ENCODE results near the gene HAGH.

Gene HAGH

DNA sequence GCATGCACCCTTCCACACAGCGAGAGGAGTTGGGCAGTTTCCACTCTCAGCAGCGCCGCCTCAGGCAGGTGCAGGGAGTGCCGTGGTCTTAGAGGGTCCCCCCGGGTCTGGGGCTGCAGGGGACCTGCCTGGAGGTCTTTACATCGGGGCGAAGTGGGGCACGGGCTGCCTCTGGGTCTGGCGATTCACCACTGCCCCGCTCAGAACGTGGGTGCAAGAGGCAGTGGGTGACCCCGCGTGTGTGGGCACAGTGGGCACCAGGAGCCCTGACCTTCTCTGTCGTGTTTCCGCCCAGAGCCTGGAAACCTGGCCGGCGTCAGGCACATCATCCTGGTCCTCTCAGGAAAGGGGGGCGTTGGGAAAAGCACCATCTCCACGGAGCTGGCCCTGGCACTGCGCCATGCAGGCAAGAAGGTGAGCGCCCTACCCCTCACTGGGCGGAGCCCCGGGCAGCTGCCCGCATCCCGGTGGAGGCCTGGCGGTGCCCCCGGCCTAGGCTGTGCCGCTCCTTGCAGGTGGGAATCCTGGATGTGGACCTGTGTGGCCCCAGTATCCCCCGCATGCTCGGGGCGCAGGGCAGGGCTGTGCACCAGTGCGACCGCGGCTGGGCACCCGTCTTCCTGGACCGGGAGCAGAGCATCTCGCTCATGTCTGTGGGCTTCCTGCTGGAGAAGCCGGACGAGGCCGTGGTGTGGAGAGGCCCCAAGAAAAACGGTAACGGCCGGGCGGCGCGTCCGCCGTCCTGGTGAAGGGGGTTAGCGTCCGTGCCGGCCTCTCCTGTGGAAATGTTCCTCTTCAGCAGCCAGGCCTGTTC is 40.2 kb downstream of the HAGH start:
- DNase-seq (ENCODE audit: low read depth), result no peak

DNA sequence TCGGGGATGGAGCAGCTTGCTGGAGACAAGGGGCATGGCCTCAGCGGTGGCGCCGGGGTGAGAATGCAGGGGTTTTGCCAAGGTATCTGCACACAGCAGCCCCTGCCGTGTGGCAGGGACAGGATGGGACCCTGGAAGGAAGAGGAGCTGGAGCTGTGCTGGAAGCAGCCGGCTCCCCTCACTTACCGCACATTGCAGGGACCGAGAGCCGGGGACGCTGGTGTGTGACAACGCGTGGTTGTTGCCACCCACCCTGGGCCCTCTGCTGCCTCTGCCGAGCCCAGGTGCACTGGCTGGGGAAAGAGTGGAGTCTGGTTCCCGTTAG is 40.8 kb downstream of the HAGH start:
- DNase-seq (ENCODE audit: low read depth), result no peak

DNA sequence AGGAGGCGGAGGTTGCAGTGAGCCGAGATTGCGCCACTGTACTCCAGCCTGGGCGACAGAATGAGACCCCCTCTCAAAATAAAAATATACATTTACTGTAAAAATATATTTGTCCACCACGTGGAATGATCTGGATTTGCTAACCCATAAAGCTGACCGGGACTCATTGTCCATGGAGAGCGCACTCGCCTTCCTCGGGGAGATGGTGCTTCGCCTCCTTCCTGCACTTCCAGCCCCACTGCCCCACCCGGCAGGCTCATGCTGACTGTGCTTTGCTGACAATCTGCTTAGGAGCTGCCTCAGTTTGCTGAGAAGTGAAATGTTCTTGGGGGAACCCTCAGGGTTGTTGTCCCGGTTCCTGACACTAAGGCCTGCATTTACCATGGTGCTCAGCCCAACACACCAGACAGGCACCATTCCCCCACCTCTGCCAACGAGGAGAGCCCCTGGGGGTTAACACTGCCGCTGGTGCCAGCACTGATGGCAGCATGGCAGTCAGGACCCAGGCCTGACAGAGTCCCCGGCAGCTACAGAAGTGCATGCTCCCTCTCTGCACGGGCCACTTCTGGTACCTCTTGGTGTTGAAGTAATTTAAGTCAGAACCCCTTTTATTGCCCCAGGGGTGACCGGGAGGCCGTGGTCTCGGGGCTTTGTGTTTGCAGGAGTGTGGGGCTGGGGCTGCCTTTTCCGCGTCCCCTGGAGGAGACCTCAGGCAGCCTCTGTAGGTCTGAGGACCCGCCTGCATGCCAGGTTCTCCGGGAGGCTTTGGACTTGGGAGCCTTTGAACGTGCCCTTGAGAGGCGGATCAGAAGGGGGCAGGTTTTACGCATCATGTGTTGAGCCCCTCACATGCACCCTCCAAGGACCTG is 41.4 kb downstream of the HAGH start:
- no peak for DNase-seq (ENCODE audit: low read depth)

DNA sequence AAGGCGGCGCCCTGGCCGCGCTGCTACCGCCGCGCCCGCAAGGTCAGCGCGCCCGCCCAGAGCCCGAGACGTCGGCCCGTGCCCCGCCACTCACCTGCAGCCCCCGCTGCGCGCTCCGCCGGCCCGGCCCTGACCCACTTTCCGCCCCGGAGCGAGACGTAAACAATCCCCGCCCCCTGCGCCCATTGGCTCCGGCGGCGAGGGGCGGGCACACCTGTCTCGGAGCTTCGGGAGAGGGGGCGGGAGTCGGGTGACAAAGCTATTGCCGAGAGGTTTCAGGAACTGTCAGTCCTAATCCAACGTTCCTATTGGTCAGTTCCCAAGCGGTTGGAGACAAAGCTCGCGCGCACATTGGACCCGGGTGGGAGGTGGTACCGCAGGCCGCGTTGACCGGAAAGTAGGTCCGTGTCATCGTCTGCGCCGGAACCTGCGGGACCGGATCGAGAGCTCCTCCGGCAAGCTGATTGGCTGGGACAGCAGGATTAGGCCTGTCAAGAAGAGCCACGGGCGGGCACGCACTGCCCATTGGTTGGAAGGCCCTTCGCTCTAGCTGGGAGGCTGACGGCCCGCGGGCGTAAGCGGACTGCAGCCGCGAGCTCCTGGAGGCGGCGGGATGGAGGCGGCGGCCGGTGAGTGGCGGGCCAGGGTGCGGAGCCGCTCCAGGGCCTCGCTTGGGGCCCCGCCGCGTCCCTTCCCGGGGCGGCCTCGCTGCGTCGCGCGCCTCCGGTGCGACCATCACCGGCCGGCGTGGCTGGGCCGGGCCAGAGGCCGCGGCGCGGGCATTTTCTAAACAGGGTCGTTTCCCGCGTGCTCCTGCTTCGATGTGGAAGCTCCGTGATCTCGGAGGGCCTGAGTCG is 44.0 kb downstream of the HAGH start, which contains the start of the genes NUBP2 and SPSB3:
Gene NUBP2 (plus strand): TSS at position 553 of the 857 bp plus-strand sequence. CDS start 61 bp downstream, at position 614.
Gene SPSB3 (minus strand): TSS at position 164 of the 857 bp plus-strand sequence. CDS start 1,088 bp downstream, outside the sequence.
- peak; percentile 100 for DNase-seq (ENCODE audit: low read depth)

DNA sequence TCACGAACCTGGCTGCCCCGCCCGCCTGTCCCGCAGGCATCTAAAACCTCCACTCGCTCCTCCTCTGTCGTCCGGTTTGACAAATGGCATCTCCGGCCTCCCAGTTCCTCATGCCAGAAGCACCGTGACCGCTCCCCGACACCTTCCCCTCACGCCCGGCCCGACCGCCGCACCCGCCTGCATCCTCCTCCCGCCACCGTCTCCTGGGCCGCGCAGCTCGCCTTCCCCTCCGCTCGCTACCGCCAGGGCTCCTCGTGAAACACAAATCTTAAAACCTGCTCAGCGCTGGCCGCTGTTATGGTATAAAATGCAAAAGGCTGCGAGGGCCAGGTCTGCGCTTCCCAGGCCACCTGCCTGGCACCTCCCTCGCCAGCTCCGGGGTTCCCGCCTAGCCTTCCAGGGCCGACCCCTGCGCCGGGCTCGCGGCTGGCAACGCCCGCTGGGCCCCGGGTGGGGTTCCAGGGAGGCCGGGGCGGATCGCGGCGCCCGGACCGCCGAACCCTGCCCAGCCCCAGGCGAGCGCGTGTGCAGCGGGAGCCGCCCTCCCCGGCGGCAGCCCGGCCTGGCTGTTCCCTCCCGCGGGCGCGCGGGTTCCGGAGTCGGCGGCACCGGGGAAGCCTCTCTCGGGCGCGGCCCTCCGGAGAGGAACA is 44.7 kb downstream of the HAGH start:
- no peak for DNase-seq (ENCODE audit: low read depth)

GRCh38 chr16:1781254-1781653 is 45.4 kb downstream of the HAGH start:
- DNase-seq (ENCODE audit: low read depth), result no peak

DNA sequence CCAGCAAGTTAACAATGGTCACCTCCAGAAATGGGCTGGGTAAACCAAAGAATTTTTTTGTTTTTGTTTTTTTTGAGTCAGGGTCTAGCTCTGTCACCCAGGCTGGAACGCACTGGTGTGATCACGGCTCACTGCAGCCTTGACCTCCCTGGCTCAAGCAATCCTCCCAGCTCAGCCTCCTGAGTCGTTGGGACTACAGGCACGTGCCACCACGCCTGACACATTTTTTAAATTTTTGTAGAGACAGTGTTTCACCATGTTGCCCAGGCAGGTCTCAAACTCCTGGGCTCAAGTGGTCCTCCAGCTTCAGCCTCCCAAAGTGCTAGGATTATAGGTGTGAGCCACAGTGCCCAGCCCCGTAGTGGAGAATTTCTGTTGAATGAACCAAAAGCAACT is 46.0 kb downstream of the HAGH start:
- DNase-seq (ENCODE audit: low read depth), result no peak

GRCh38 chr16:1779741-1780676 is 46.6 kb downstream of the HAGH start:
- no peak for DNase-seq (ENCODE audit: low read depth)

DNA sequence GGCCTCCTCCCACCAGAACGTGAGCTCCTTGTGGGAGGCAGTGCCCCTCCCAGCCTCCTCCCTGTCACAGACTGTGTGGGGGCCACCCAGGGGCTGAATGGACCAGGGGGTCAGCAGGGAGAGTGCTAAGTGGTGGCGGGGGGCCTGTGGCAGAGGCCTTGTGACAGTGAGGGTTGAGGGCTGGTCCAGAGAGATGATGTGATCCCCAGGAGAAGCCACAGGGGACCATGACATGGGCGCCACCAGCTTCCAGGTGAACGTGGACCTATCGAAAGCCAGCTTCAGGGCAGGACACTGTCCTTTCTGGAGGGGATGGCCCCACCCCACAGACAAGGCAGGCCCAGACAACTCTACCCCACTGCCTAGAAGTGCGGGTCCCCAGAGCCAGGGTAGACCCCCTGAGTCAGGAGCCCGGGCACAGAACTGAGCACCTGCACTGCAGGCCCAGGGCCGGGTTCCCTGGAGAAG is 47.4 kb downstream of the HAGH start:
- no peak for DNase-seq (ENCODE audit: low read depth)

- DNase-seq (ENCODE audit: low read depth), result no peak
Measured at GRCh38 chr16:1778200-1779179, 48.1 kb downstream of the HAGH start.

GRCh38 chr16:1777375-1778199 is 49.0 kb downstream of the HAGH start:
- no peak for DNase-seq (ENCODE audit: low read depth)

DNA sequence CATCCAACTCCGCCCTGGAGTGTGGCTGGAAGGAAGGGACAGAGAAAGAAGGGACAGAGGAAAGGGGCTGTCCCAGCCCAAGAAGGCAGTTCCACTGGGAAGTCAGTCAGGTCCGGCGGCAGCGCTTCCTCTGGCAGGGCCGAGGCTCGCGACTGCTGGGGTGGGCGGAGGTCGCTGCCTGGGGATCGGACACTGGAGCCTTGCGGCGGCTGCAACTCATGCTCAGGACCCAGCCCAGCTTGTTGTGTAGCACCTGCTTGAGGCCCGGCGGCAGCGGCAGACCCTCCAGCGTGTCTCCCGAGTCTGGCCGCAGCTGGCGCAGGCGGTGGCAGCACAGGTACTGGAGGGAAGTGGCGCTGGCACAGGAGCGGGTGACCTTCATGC is 49.6 kb downstream of the HAGH start:
- DNase-seq (ENCODE audit: low read depth), result no peak

- no peak for DNase-seq (ENCODE audit: low read depth)
Measured at GRCh38 chr16:1776672-1776955, 50.0 kb downstream of the HAGH start.

DNA sequence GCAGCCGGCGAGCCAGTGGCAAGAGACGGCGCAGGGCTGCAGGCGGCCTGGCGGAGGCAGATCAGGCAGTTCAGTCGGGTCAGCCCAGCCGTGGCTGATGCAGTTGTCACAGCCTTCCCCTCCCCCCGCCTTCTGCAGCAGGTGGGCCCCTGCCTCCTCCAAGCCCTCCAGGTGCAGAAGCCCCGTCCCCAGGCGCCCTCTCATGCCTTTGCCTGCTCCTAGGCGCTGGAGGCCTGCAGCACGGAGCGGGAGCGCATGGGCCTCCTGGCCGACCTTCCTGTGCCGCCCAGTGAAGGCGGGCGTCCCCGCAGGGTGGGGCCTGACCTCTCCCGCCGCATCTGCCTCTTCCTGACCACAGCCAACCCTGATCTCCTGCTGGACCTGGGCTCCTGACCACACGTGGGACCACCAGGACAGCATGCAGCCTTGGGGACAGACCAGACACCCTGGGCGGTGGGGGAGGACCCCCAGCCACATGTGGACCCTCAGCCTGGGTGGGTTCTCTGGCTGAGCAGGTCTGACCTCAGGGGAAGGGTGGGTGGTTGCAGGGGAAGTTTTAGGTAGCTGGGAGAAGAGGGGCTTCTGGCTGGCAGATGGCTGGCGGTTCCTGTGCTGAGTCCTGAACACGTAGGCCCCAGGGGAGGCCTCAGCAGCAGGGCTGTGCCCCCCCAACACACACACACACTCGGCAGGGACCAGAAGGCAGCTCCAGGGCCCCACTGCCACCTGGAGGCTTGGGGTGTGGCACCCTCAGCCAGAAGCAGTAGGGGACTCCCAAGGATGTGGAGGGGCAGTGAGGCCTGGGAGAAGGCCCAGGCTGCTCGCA is 50.6 kb downstream of the HAGH start:
- no peak for DNase-seq (ENCODE audit: low read depth)

GRCh38 chr16:1775006-1775845 is 51.4 kb downstream of the HAGH start:
- DNase-seq (ENCODE audit: low read depth), result no peak

DNA sequence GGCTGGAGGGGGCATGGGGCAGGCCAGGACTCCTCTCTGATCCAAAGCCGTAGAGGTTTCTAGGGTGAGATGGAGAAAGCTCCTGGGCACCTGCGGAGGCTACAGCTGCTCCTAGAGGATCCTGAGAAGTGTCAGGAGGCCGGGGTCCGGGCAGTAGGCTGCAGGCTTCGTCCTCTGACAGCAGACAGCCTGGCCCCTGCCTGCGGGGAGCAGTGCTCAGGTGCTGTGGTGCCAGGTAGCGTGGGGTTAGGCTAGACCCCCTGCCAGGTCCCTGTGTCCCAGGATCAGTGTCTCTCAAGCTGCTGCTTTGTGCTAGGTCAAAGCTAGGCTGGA is 52.2 kb downstream of the HAGH start:
- no peak for DNase-seq (ENCODE audit: low read depth)

Data from stromal cell of bone marrow (primary cell).